HG03060 (cell line): ENCODE data around the gene TBC1D22B.

ENCODE experiments used
- ATAC-seq: cut with Tn5 transposase; IDR thresholded peaks from one replicate; pipeline ENCODE4 v1.9.1; 2021; ENCODE audit warnings: low read depth, moderate number of reproducible peaks; ENCODE audit not compliant: unreplicated experiment

TBC1D22B gene

GRCh38 chr6:37376078-37376743 is 118.6 kb downstream of the TBC1D22B start:
- no peak for ATAC-seq

GRCh38 chr6:37381579-37381978 is 124.0 kb downstream of the TBC1D22B start:
- no peak for ATAC-seq
